ENCODE results near the gene KRTAP9-7. TPM values are rescaled to one million over a fixed set of nuclear protein-coding genes. Genes with fewer than 3 reads are reported as not detected.
"Not testable (repeated sequence)": the region's sequence is repeated elsewhere in the genome, so short reads cannot be mapped to it uniquely, and the experiment has no call there.

KRTAP9-7 gene
- total and polyA plus RNA-seq, 4 donors: not detected

GRCh38 chr17:41267711-41268110 is 7.8 kb upstream of the KRTAP9-7 start:
- no peaks in the 10 kb centered on the region for H3K4me1 ChIP-seq (ENCODE audit: control insufficient read depth in 5 of 5, insufficient read depth in 5 of 5, low read length in 5 of 5)
- DNase-seq: no peak
- ATAC-seq (ENCODE audit: insufficient read depth, low FRiP score): no peak
- no peak overlapping the region for H3K4me3 ChIP-seq
- H3K36me3 ChIP-seq (ENCODE audit: control insufficient read depth in 4 of 4, insufficient read depth in 4 of 4, low read length in 4 of 4): no peaks in the 10 kb centered on the region
- TF ChIP-seq CTCF (IDR thresholded peaks at IDR 0.05; ENCODE audit: control extremely low read depth, extremely low read depth): no peak
- no peak overlapping the region for H3K9ac ChIP-seq (ENCODE audit: insufficient read depth in 1 of 2, low read length in 2 of 2)
- H3K9me3 ChIP-seq (ENCODE audit: control insufficient read depth in 4 of 4, insufficient read depth in 3 of 4, low read length in 3 of 4): no peaks in the 10 kb centered on the region
- peaks cover 0 to 3% (median 0%) of the 10 kb centered on the region in 3 donors for H3K27me3 ChIP-seq (ENCODE audit: control insufficient read depth in 3 of 3, insufficient read depth in 3 of 3, low read length in 2 of 3)
- 56 to 78% methylated on average over 3 of the region's 3 CpGs for WGBS, 2 donors
- H3K27ac ChIP-seq (ENCODE audit: low read depth in 1 of 2, low read length in 1 of 2): no peak overlapping the region

- not testable (repeated sequence) for H3K27me3 ChIP-seq (ENCODE audit: control insufficient read depth in 3 of 3, insufficient read depth in 3 of 3, low read length in 2 of 3); H3K4me3 ChIP-seq; ATAC-seq (ENCODE audit: insufficient read depth, low FRiP score); DNase-seq; H3K9me3 ChIP-seq (ENCODE audit: control insufficient read depth in 4 of 4, insufficient read depth in 3 of 4, low read length in 3 of 4); H3K4me1 ChIP-seq (ENCODE audit: control insufficient read depth in 5 of 5, insufficient read depth in 5 of 5, low read length in 5 of 5); H3K9ac ChIP-seq (ENCODE audit: insufficient read depth in 1 of 2, low read length in 2 of 2); H3K27ac ChIP-seq (ENCODE audit: low read depth in 1 of 2, low read length in 1 of 2); H3K36me3 ChIP-seq (ENCODE audit: control insufficient read depth in 4 of 4, insufficient read depth in 4 of 4, low read length in 4 of 4)
- WGBS, 2 donors: 50 to 60% methylated on average over 1 of the region's 1 CpG
Observed at GRCh38 chr17:41271323-41271722, 4.2 kb upstream of the KRTAP9-7 start.

- Histone ChIP-seq H3K27ac (ENCODE audit: low read depth in 1 of 2, low read length in 1 of 2) (no peak overlapping the region), H3K36me3 (ENCODE audit: control insufficient read depth in 4 of 4, insufficient read depth in 4 of 4, low read length in 4 of 4) (no peaks in the 10 kb centered on the region), H3K9me3 (ENCODE audit: control insufficient read depth in 4 of 4, insufficient read depth in 3 of 4, low read length in 3 of 4) (no peaks in the 10 kb centered on the region), H3K4me1 (ENCODE audit: control insufficient read depth in 5 of 5, insufficient read depth in 5 of 5, low read length in 5 of 5) (no peaks in the 10 kb centered on the region), H3K4me3 (no peak overlapping the region), H3K27me3 (ENCODE audit: control insufficient read depth in 3 of 3, insufficient read depth in 3 of 3, low read length in 2 of 3) (no peaks in the 10 kb centered on the region), H3K9ac (ENCODE audit: insufficient read depth in 1 of 2, low read length in 2 of 2) (no peak overlapping the region)
- no peak for ATAC-seq (ENCODE audit: insufficient read depth, low FRiP score)
- no peak for DNase-seq
- WGBS, 2 donors: 68 to 75% methylated on average over 1 of the region's 1 CpG
- TF ChIP-seq CTCF (IDR thresholded peaks at IDR 0.05; ENCODE audit: control extremely low read depth, extremely low read depth): no peak
Observed at GRCh38 chr17:41271858-41272257, 3.6 kb upstream of the KRTAP9-7 start.

GRCh38 chr17:41278176-41278955 is 2.9 kb downstream of the KRTAP9-7 start:
- Histone ChIP-seq H3K9me3 (ENCODE audit: control insufficient read depth in 4 of 4, insufficient read depth in 3 of 4, low read length in 3 of 4) (no peaks in the 10 kb centered on the region), H3K4me3 (no peak overlapping the region), H3K36me3 (ENCODE audit: control insufficient read depth in 4 of 4, insufficient read depth in 4 of 4, low read length in 4 of 4) (no peaks in the 10 kb centered on the region), H3K27me3 (ENCODE audit: control insufficient read depth in 3 of 3, insufficient read depth in 3 of 3, low read length in 2 of 3) (peaks cover 0 to under 1% (median 0%) of the 10 kb centered on the region in 3 donors), H3K9ac (ENCODE audit: insufficient read depth in 1 of 2, low read length in 2 of 2) (no peak overlapping the region), H3K27ac (ENCODE audit: low read depth in 1 of 2, low read length in 1 of 2) (no peak overlapping the region), H3K4me1 (ENCODE audit: control insufficient read depth in 5 of 5, insufficient read depth in 5 of 5, low read length in 5 of 5) (no peaks in the 10 kb centered on the region)
- 88 to 92% methylated on average over 3 of the region's 3 CpGs for WGBS, 2 donors
- TF ChIP-seq CTCF (IDR thresholded peaks at IDR 0.05; ENCODE audit: control extremely low read depth, extremely low read depth): no peak
- ATAC-seq (ENCODE audit: insufficient read depth, low FRiP score) (no peak), DNase-seq (no peak)
